Heart left ventricle (tissue), 13 donors: ENCODE data around the gene SLC25A11.

Experiments
- CTCF ChIP-seq, 12 donors: fragments of 200-600 bp; sonication (generic) in 4 of 12; IDR thresholded peaks; one replicate each; pipeline versions ENCODE4 v1.5.0 to v1.8.0; 2018 to 2022; ENCODE audit warnings: antibody characterized with exemption in 12 of 12, mild to moderate bottlenecking in 5 of 12
- POLR2A ChIP-seq, 2 donors: fragments of 450-650 bp; IDR thresholded peaks; one replicate each; pipeline ENCODE4 v1.6.1; 2017; ENCODE audit warnings: antibody characterized with exemption in 2 of 2, mild to moderate bottlenecking in 2 of 2, moderate library complexity in 2 of 2
- donor health status: ischemic (EF 13 %, LVEDD 7.1; RV severe dilation, severe dysfunction).
- donor health status: DM: no; HTN: yes; CAD: no.
- donor health status: DM: no; HTN: no; CAD: no.
- donor health status: ischemic (EF 25% LVEDD 6.9; RV normal size, moderate dysfunction).
- donor health status: ischemic (EF 25% LVEDD 5.7; RV mildly dilated, moderate dysfunction).
- donor health status: ischemic (EF 35%, LVEDD 5.7; RV mildly dilated, moderate dysfunction).
- donor health status: nonischemic (EF 11% LVEDD 7.7; RV severe dilation, severe dysfunction).
- donor health status: DM: yes; HTN: yes; CAD: no.
- donor health status: PGD.
- donor health status: ischemic (EF 29% LVEDD 5.4; RV normal size, mild dysfunction).
- donor health status: nonischemic (EF 23%, LVEDD 6.1; RV moderate dilation, normal function).

GRCh38 chr17:4898927-4899326, 40.9 kb downstream of the SLC25A11 start:
- TF ChIP-seq CTCF (IDR thresholded peaks at IDR 0.05) (no peak), POLR2A (IDR thresholded peaks at IDR 0.05) (no peak)
